WTC11 (cell line): Measurements from ENCODE around the gene PLTP.

Source experiments
- ATF3 ChIP-seq: sonication (generic); formaldehyde crosslinking; conservative IDR thresholded peaks from 2 replicates; pipeline ENCODE4 v1.8.1; 2022; ENCODE audit warnings: mild to moderate bottlenecking, missing genetic modification reagents
- CREB1 ChIP-seq: sonication (generic); formaldehyde crosslinking; IDR thresholded peaks from 2 replicates; pipeline ENCODE4 v1.8.0; 2023; ENCODE audit warnings: mild to moderate bottlenecking, missing genetic modification reagents
- CTCF ChIP-seq: fragments of 200-600 bp; IDR thresholded peaks from 2 replicates; pipeline ENCODE4 v1.8.0; 2022; ENCODE audit warnings: antibody characterized with exemption
- ELF4 ChIP-seq: sonication (generic); formaldehyde crosslinking; IDR thresholded peaks from 2 replicates; pipeline ENCODE4 v1.8.1; 2022; ENCODE audit warnings: low read depth, mild to moderate bottlenecking, moderate library complexity, missing genetic modification reagents
- ESRRA ChIP-seq: sonication (generic); formaldehyde crosslinking; IDR thresholded peaks from 2 replicates; pipeline ENCODE4 v1.8.1; 2022; ENCODE audit warnings: mild to moderate bottlenecking, missing genetic modification reagents, borderline replicate concordance
- GTF2I ChIP-seq: fragments of 250-450 bp; sonication (Bioruptor Pico); conservative IDR thresholded peaks from 2 replicates; pipeline ENCODE4 v1.4.0; 2021; ENCODE audit warnings: mild to moderate bottlenecking
- JUN ChIP-seq: sonication (generic); formaldehyde crosslinking; IDR thresholded peaks from 2 replicates; pipeline ENCODE4 v1.8.0; 2023; ENCODE audit warnings: mild to moderate bottlenecking, missing genetic modification reagents
- MAX ChIP-seq: sonication (generic); formaldehyde crosslinking; IDR thresholded peaks from 2 replicates; pipeline ENCODE4 v1.8.0; 2022; ENCODE audit warnings: mild to moderate bottlenecking, missing genetic modification reagents
- RELA ChIP-seq: sonication (generic); formaldehyde crosslinking; IDR thresholded peaks from 2 replicates; pipeline ENCODE4 v1.8.1; 2022; ENCODE audit warnings: missing genetic modification reagents, mild to moderate bottlenecking, borderline replicate concordance
- STAT6 ChIP-seq: sonication (generic); formaldehyde crosslinking; conservative IDR thresholded peaks from 2 replicates; pipeline ENCODE4 v1.8.1; 2023; ENCODE audit warnings: mild to moderate bottlenecking, low read depth, missing genetic modification reagents, moderate library complexity
- USF2 ChIP-seq: sonication (generic); formaldehyde crosslinking; IDR thresholded peaks from 2 replicates; pipeline ENCODE4 v1.8.1; 2023; ENCODE audit warnings: mild to moderate bottlenecking, missing genetic modification reagents, moderate library complexity

- TF ChIP-seq ATF3 (CRISPR knock-in tag) (no peak), CREB1 (no peak), CTCF (no peak), JUN (no peak), GTF2I (CRISPR knock-in tag) (no peak), RELA (CRISPR knock-in tag) (no peak), MAX (CRISPR knock-in tag) (no peak), STAT6 (no peak), ESRRA (CRISPR knock-in tag) (no peak), USF2 (no peak), ELF4 (CRISPR knock-in tag) (no peak)
Observed at GRCh38 chr20:45878076-45878761, 33.7 kb downstream of the PLTP start.
